Sigmoid colon (tissue), 4 donors: ENCODE results near the gene PLSCR3.

Experiments
- CTCF ChIP-seq, 4 experiments: fragments of 450-650 bp in 3 of 4; fragments of 200-600 bp in 1 of 4; IDR thresholded peaks; one replicate each; pipeline ENCODE4 v1.5.1; 2016 to 2019; ENCODE audit warnings: antibody characterized with exemption in 4 of 4, mild to moderate bottlenecking in 3 of 4, moderate library complexity in 2 of 4
- EP300 ChIP-seq, 4 donors: sonication (generic); formaldehyde crosslinking; IDR thresholded peaks; one replicate each; pipeline ENCODE4 v1.6.1; 2017; ENCODE audit warnings: antibody characterized with exemption in 4 of 4
- POLR2A ChIP-seq, 2 donors: fragments of 450-650 bp; IDR thresholded peaks; one replicate each; pipeline ENCODE4 v1.6.1; 2016; ENCODE audit warnings: antibody characterized with exemption in 2 of 2, mild to moderate bottlenecking in 2 of 2, moderate library complexity in 2 of 2
- POLR2AphosphoS5 ChIP-seq, 4 donors: sonication (generic); formaldehyde crosslinking; IDR thresholded peaks; one replicate each; pipeline ENCODE4 v1.6.1; 2017; ENCODE audit warnings: antibody characterized with exemption in 4 of 4

- TF ChIP-seq CTCF (IDR thresholded peaks at IDR 0.05) (no peak), EP300 (IDR thresholded peaks at IDR 0.05) (no peak), POLR2A (IDR thresholded peaks at IDR 0.05) (no peak), POLR2AphosphoS5 (IDR thresholded peaks at IDR 0.05) (no peak)
These were observed 49.5 kb upstream of the PLSCR3 start for GRCh38 chr17:7443499-7444485.
